ENCODE measurements around the gene FXN.
"Not testable (repeated sequence)": the region's sequence is repeated elsewhere in the genome, so short reads cannot be mapped to it uniquely, and the experiment has no call there.

Gene FXN

DNA sequence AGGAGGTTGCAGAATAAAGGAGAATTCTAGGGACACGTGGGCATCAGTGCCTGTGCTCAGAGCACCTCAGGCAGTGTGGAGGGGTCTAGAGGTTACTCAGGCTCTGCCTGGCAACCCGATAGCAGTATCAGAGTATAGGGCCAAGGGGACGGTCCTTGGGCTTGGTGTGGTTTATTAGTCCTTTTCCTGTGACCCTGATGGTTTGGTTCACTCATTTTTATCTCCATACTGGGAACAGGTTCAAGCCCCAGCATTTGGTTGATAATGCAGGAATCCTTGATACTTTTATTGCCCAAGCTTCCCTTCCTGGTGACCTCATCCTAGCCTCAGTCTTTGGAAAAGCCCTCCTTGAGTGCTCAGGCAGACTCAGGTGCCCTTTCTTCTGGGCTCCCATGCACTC is 35.5 kb downstream of the FXN start:
- no peak for DNase-seq

DNA sequence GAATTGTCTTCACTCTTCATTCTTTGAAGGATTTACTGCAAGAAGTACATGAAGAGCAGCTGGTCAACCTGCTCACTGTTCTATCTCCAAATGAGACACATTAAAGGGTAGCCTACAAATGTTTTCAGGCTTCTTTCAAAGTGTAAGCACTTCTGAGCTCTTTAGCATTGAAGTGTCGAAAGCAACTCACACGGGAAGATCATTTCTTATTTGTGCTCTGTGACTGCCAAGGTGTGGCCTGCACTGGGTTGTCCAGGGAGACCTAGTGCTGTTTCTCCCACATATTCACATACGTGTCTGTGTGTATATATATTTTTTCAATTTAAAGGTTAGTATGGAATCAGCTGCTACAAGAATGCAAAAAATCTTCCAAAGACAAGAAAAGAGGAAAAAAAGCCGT is 37.6 kb downstream of the FXN start:
- no peak for DNase-seq

DNA sequence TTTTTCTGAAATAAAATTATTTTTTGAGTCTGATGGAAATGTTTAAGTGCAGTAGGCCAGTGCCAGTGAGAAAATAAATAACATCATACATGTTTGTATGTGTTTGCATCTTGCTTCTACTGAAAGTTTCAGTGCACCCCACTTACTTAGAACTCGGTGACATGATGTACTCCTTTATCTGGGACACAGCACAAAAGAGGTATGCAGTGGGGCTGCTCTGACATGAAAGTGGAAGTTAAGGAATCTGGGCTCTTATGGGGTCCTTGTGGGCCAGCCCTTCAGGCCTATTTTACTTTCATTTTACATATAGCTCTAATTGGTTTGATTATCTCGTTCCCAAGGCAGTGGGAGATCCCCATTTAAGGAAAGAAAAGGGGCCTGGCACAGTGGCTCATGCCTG is 39.2 kb downstream of the FXN start:
- no peak for DNase-seq

DNA sequence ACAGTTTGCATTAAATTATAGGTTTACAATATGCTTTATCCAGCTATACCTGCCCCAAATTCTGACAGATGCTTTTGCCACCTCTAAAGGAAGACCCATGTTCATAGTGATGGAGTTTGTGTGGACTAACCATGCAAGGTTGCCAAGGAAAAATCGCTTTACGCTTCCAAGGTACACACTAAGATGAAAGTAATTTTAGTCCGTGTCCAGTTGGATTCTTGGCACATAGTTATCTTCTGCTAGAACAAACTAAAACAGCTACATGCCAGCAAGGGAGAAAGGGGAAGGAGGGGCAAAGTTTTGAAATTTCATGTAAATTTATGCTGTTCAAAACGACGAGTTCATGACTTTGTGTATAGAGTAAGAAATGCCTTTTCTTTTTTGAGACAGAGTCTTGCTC is 41.0 kb downstream of the FXN start:
- no peak for DNase-seq

DNA sequence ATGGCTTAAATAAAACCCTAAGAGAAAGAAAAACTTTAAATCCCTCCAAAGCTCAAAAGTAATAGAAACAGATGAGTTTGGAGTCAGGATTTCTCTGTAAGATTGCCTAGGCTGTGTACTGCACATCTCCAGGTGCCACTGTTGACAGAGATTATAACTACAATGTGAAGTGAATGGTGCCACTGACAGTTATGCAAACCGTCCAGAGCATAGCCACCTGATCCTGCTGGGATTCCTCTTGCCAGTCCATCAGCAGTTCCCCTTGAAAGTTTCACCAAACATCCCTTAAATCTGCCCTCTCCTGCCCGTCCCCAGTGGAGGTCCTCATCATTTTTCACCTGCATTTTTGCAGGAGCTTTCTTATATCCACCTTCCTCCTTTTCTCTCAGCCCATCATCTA is 42.5 kb downstream of the FXN start:
- DNase-seq = no peak

DNA sequence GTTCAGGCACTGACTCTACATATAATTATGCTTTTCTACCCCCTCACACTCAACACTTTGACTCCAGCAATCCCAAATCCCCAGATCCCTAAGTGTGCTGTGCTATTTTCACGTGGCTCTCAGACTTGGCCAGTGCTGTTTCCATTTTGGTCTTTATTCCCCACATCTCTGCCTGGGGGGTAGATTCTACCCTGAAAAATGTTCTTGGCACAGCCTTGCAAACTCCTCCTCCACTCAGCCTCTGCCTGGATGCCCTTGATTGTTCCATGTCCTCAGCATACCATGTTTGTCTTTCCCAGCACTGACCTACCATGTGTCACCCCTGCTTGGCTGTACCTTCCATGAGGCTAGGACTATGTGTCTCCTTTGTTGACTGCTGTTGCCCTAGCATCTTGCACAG is 43.0 kb downstream of the FXN start:
- DNase-seq = no peak

DNA sequence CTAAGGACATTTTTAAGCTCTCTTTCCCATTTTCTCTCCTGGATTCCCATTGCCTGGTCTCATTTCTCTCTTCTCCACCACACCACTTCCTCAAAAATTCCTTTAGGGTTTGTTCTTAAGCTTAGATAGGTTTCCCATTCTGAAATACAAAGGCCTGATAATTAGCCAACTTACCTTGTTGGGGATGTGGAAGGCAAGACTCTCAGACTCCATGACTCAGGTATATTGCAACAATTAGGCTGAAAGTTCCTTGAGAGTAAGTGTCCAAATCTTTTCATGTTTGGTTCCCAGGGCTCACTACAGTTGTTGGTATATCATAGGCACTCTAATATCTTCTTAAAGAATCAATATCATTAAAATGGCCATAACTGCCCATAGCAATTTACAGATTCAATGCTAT is 43.6 kb downstream of the FXN start:
- DNase-seq = no peak

DNA sequence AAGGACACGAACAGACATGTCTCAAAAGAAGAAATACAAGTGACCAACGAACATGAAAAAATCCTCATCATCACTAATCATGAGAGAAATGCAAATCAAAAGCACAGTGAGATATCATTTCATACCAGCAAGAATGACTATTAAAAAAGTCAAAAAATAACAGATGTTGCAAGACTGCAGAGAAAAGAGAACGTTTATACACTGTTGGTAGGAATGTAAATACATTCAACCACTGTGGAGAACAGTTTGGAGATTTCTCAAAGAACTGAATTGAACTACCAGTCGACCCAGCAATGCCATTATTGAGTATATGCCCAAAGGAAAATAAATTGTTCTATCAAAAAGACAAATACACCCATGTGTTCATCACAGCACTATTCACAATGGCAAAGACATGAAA is 45.7 kb downstream of the FXN start:
- no peak for DNase-seq

DNA sequence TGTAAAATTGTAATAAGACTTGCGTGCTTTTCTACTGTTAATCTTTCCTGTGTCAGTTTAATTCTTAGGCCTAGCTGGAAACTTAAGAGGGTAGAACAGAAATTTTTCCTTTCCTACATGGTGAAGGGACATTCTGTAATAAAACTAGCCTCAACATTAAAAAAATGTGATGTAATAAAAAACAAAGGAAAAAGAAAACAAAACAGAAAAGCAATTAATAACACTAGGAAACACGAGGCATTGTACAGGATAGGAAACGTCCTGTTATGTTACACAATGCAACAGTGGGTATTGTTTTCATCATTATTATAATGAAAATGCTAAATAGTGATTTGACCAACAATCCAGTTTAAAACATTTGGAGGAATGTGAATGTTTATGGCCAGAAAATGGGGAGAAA is 47.8 kb downstream of the FXN start:
- no peak for DNase-seq

DNA sequence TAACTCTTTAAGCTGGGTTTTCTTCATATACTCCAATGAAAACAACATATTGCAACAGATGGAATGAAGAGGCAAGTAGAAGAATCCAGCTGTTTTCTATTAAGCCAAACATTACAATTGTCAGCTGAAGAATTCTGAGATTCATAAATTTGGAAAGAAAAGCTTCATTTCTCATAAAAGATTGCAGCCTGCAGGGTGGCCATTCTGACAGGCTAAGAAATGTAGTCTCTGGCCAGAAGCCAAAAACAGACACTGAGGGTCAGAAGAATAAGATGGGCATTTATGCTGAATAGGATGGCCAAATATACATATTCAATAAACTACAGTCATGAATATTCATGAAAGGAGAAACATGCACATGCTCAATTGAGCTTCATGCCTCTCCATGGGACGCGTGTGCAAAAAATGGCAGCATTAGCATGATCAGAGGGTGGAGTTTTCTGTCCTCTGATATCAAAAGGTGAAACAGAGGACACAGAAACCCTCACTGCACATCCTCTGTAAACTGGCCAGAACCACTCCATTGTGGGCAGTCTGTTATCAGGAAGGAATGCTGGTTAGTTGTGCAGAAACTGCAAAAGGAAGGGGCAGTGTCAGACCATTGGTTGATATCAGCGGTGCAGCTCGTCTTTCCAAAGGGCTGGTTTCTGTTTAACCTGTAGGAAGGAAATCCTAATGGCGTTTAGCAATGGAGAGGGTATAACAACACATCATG is 50.2 kb downstream of the FXN start:
- no peak for DNase-seq

DNA sequence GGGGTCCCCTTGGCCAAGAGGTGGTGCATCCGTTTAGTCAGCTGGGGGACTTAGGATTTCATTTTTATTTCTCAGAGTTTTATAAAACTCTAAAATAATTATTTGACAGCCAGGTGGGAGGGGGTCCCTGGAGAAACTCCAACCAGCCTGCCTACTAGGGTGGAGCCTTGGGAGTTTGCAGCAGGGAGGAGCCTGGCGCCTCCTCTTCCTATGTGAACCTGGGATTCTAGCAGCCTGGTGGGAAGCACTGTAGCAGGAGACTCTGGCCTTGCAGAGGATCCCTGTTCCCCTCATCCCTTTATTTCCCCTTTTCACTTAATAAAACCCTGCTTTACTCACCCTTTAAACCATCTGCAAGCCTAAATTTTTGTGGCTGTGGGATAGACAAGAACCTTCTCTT is 50.8 kb downstream of the FXN start:
- DNase-seq = no peak

DNA sequence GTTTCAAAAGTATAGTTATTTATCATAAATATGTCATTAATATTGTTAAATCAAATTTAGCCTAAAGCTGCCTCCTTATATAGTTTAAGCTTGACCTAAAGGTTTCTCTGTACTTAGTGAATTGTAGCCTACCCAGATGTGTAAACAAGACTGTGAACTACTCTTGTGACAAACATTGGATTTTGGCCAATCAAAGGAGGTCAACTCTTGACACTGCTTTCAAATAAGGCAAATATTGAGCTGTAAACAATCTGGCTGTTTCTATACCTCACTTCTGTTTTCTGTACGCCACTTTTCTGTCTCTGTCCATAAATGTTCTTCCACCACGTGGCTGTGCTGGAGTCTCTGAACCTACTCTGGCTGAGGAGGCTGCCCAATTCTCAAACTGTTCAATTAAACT is 51.2 kb downstream of the FXN start:
- DNase-seq = no peak

DNA sequence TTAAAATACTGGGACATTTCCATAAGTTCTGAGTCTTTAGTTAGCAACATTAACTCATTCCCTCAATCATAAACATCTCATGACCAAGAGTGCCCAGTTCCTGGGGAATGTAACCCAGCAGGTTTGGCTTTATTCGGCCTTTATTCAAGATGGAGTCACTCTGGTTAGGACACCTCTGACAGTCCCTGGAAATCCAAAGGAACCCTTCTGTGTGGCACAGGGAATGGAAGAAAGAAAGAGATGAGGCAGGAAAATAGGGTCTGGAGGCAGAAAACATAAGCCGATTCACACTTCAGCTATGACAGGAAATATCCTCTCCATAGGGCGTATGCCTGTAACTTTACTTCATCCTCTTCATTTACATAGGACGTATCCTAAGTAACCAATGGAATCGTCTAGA is 53.5 kb downstream of the FXN start:
- no peak for DNase-seq

DNA sequence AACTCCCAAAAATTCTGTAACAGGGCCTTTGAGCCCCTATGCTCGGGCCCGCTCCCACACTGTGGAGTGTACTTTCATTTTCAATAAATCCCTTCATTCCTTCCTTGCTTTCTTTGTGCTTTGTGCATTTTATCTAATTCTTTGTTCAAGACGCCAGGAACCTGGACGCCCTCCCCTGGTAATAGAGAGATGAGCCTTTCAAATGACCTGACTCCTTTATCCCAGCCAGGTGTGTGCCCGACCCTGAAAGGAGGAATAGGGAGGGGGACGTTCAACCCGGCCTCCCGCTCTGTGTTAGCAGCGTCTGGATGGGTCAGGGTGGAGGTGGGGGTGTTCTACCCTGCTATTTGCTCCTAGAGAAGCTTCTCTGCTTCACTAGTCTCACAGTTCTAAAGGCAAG is 53.9 kb downstream of the FXN start:
- no peak for DNase-seq

DNA sequence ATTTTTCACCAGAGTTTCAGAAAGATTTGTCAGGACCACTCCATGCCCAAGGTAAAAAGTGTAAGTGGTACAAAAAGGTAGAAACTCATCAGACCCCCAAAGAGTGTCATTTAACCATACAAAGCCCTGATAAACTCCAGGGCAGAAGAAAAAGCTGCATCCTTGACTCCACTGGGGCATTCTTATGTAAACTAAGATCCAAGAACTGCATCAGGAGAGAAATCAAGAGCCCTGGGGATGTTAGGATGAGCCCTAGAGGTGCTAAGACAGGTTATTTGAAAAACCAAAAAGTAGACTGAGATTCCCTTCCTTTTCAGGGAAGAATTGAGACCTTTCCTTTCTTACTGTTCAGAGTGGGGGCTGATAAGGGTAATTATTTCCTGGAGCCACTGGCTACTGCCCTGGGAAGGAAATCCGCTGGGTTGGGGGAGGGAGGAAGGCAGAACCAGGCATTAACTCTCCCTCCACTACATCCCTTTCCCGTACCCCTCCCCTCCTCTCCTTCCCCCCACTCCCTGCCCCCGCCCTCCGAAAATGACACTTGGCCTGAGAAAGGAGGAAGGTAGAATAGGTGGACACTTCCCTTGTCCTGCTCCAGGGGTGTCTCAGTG is 54.7 kb downstream of the FXN start:
- no peak for DNase-seq

DNA sequence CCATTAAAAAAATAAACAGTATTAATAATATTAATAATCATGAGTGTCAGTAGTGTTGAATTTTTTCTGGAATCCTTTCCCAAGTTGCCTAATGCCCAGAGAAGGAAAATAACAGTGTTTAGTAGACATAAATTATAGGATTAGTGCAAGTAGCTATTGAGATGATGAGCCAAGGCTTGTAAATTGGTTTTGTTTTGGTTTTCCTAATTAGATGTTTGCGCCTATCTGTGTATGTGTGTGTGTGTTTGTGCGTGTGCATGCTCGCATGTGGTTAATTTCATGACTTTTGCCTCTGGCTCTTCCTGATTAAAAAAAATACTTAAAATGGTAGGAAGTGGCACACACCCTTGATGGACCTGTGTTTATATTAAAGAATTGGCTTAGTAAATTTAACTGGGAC is 55.4 kb downstream of the FXN start:
- DNase-seq = no peak

DNA sequence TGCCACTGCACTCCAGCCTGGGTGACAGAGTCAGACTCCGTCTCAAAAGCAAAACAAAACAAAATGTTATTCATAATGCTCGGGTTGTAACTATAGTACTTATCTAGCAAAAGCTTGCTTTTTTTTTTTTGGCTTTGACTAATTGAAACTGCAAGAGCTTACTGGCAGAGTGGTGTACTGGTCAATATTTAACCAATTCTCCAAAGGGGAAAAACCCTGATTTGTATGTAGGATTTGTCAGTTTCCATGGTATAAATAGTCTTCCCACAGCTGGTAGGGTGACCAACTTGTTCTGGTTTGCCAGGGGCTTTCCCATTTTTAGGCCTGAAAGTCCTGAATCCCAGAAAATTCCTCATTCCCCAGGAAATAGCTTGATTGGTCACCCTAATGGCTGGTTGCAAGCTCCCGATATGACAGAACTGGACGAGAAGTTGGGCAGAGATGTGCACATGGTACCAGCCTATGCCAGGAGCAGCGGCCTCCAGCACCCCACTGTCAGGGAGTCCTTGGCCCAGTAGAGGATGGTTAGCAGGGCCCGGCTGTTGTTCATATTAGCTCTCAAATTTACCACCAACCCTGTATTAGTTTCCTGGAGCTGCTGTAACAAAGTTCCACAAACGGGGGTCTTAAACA is 58.0 kb downstream of the FXN start:
- no peak for DNase-seq

DNA sequence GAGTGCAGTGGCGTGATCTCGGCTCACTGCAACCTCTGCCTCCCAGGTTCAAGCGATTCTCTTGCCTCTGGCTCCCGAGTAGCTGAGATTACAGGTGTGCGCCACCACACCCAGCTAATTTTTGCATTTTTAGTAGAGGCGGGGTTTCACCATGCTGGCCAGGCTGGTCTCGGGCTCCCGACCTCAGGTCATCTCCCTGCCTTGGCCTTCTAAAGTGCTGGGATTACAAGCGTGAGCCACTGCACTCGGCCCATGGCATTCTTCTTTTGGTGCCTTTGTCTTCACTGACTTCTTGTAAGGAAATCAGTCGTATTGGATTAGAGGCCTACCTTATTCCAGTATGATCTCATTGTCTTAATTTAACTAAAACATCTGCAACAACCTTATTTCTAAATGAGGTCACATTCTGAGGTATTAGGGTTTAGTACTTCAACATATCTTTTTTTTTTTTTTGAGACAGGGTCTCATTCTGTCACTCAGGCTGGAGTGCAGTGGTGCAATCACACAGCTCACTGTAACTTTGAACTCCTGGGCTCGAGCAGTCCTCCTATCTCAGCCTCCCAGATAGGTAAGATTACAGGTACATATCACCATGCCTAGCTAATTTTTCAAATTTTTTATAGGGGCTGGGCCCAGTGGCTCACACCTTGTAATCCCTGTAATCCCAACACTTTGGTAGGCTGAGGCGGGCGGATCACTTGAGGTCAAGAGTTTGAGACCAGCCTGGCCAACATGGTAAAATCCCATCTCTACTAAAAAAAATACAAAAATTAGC is 59.0 kb downstream of the FXN start:
- not testable (repeated sequence) for DNase-seq

DNA sequence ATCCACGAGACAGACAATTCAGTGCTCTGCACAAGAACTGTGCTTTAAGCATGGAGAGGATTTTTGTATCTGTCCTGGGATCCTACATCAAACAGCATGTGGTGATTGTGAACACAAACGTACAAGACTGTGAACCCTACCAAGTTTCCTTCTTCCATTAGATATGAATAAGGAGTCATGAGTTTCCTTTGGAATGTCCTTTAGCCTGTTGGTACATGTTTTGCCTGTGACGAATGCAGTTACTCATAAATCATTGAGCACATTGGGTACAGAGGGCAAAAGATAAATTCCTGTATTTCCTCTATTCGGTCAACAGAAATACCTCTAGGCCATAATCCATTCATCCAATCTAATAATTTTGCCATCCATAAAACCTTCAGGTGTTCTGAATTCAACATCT is 61.5 kb downstream of the FXN start:
- DNase-seq = no peak

DNA sequence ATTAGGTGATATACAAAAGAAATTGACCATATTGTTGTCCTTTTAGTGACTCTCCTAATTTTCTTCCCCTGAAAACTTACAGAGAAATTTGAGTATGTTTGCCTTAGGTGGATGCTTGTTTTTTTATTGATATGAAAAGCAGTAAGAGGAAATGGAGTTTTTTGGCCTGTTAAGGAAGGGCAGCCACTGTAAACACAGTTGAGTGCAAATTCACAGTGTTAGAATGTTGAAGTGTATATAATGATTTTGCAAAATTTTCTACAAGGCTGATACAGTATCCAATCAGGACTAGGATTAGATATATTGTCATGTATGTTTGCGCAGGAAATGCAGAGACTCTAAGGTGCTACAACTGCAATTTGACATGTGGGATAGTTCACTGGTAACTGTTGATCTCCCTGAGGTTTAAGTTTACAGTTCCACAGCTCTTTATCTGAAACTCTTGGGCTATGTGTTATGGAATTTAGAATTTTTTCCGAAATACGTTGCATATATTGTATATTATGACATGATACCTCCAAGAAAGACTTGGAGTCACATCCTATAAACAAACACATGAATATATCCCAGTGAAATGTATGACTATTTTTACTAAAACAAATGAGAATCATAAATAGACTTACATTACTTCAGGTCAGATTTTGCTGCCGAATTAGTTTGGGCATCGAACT is 62.5 kb downstream of the FXN start:
- DNase-seq = no peak

DNA sequence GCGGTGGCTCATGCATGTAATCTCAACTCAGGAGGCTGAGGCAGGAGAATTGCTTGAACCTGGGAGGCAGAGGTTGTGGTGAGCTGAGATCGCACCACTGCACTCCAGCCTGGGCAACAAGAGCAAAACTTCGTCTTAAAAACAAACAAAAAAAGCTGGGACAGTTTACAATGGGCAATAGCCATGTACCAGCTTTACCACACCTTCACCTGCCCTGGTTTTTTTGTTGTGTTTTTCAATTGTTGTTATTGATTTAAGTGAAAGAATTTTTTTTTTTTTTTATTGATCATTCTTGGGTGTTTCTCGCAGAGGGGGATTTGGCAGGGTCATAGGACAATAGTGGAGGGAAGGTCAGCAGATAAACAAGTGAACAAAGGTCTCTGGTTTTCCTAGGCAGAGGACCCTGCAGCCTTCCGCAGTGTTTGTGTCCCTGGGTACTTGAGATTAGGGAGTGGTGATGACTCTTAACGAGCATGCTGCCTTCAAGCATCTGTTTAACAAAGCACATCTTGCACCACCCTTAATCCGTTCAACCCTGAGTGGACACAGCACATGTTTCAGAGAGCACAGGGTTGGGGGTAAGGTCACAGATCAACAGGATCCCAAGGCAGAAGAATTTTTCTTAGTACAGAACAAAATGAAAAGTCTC is 67.9 kb downstream of the FXN start:
- not testable (repeated sequence) for DNase-seq

DNA sequence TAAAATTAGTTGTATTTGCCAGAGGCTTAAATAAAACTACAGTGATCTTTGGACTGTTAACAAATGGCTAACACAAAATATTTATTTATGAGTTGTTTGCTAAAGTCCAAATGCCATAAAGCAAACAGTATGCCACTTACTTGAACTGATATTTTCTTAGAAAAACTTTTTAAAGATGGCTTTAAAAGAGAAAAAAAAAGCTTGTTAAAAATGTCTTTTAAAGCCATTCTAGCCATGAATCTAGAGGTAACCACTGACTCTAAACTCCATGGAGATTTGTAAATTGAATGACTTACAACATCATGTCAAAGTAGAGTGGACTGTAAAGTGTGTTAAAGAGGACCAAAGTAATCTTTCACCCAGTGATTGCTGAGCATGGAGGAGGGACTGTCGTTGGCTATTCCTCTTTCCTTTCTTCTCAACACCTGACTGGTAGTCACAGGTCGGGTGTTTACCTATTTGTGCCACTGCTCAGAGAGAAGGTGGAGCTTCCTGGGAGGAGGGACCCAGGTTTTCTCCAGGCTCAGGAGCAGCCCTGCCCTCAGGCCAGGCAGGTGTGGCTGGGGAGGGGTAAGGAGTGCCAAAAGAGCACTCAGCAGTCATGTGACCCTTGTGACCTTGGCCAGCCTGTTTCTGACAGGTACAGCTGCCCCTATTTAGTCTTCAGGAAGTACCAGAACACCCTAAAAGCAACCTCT is 69.4 kb downstream of the FXN start:
- peak; percentile 89 for DNase-seq
